HL-60/S4 treated with phorbol 12-myristate 13-acetate at 8.2 ng/mL for 4 days and 3 days (cell line): ENCODE measurements around the gene POLD3.

Source experiments
- in situ Hi-C: fragments of 300-500 bp; cut with MboI; formaldehyde crosslinking; loops from 2 replicates; pipeline ENCODE4 v1.15.0; 2022; ENCODE audit warnings: low sequenced_read_pairs

POLD3 gene

GRCh38 chr11:74670171-74670570 is 77.8 kb downstream of the POLD3 start:
- in situ Hi-C loops = no loop called here

- in situ Hi-C loops = no loop called here
Observed at GRCh38 chr11:74671520-74672196, 79.3 kb downstream of the POLD3 start.

- in situ Hi-C loops = no loop called here
Observed at GRCh38 chr11:74672332-74672955, 80.1 kb downstream of the POLD3 start.

GRCh38 chr11:74672956-74673692 is 80.7 kb downstream of the POLD3 start:
- in situ Hi-C loops = no loop called here

- in situ Hi-C loops = no loop called here
Observed at GRCh38 chr11:74673693-74674360, 81.4 kb downstream of the POLD3 start.

- in situ Hi-C loops = no loop called here
Observed at GRCh38 chr11:74675761-74676160, 83.4 kb downstream of the POLD3 start.

GRCh38 chr11:74676596-74676995 is 84.2 kb downstream of the POLD3 start:
- in situ Hi-C loops = no loop called here

GRCh38 chr11:74677131-74677530 is 84.7 kb downstream of the POLD3 start:
- in situ Hi-C loops = no loop called here

- in situ Hi-C loops = no loop called here
Observed at GRCh38 chr11:74678041-74678440, 85.7 kb downstream of the POLD3 start.

- in situ Hi-C loops = no loop called here
Observed at GRCh38 chr11:74678591-74679512, 86.5 kb downstream of the POLD3 start.

- in situ Hi-C loops = no loop called here
Observed at GRCh38 chr11:74679513-74679865, 87.1 kb downstream of the POLD3 start.

GRCh38 chr11:74680035-74680671 is 87.8 kb downstream of the POLD3 start:
- in situ Hi-C loops = no loop called here

- in situ Hi-C loops = no loop called here
Observed at GRCh38 chr11:74680703-74681531, 88.5 kb downstream of the POLD3 start.

GRCh38 chr11:74681686-74682651 is 89.6 kb downstream of the POLD3 start:
- in situ Hi-C loops = no loop called here

- in situ Hi-C loops = no loop called here
Observed at GRCh38 chr11:74682731-74683278, 90.4 kb downstream of the POLD3 start.

GRCh38 chr11:74683279-74683871 is 91.0 kb downstream of the POLD3 start:
- in situ Hi-C loops = no loop called here

GRCh38 chr11:74683941-74684481 is 91.6 kb downstream of the POLD3 start:
- in situ Hi-C loops = no loop called here
